Thymus (tissue), 11 donors: ENCODE data around the gene SLC2A9. TPM values are rescaled to one million over a fixed set of nuclear protein-coding genes. Genes with fewer than 3 reads are reported as not detected.

ENCODE experiments used
- DNase-seq, 9 donors: peaks; one replicate each; pipeline ENCODE4 v3.0.0-alpha.2; 2013; ENCODE audit warnings: low spot score in 9 of 9, low read depth in 6 of 9, missing footprints in 1 of 9
- H3K27ac ChIP-seq, 2 donors: one replicate each; pipeline ENCODE4 v1.5.1; 2013; ENCODE audit warnings: control low read depth in 1 of 2, low read depth in 1 of 2, low read length in 1 of 2, mild to moderate bottlenecking in 1 of 2, moderate library complexity in 1 of 2
- H3K27me3 ChIP-seq, 2 donors: one replicate each; pipeline ENCODE4 v1.5.1; 2013; ENCODE audit warnings: low read length in 1 of 2; ENCODE audit not compliant: control insufficient read depth in 2 of 2, insufficient read depth in 1 of 2
- H3K36me3 ChIP-seq, 2 donors: one replicate each; pipeline ENCODE4 v1.5.1; 2013; ENCODE audit warnings: low read length in 1 of 2, mild to moderate bottlenecking in 1 of 2, moderate library complexity in 1 of 2; ENCODE audit not compliant: control insufficient read depth in 2 of 2, insufficient read depth in 2 of 2
- H3K4me1 ChIP-seq, 2 donors: one replicate each; pipeline ENCODE4 v1.5.1; 2013; ENCODE audit warnings: low read length in 2 of 2; ENCODE audit not compliant: control insufficient read depth in 2 of 2, insufficient read depth in 2 of 2
- H3K4me3 ChIP-seq, 2 donors: one replicate each; pipeline ENCODE4 v1.5.1; 2013; ENCODE audit warnings: low read length in 2 of 2, control low read depth in 1 of 2, mild to moderate bottlenecking in 1 of 2
- H3K9me3 ChIP-seq, 2 donors: one replicate each; pipeline ENCODE4 v1.5.1; 2013; ENCODE audit warnings: low read length in 1 of 2, mild to moderate bottlenecking in 1 of 2; ENCODE audit not compliant: control insufficient read depth in 2 of 2, insufficient read depth in 1 of 2
- WGBS: extraction: QIAGEN DNeasy Blood & Tissue Kit; methylation state at CpG from one replicate; pipeline ENCODE4 v1.1.7; 2013; 5-methylcytosine and 5-hydroxymethylcytosine counted together
- polyA plus RNA-seq: library from polyadenylated mRNA; stranded (reverse); fragments of 200-250 nt; gene quantifications from one replicate; pipeline ENCODE4 v1.2.3, GENCODE V29; 2013
- total RNA-seq: library from RNA; stranded (reverse); fragments of 120-200 nt; gene quantifications from one replicate; pipeline ENCODE4 v1.2.4, GENCODE V29; 2013
- donor health status: healthy.

SLC2A9 gene
- total and polyA plus RNA-seq, 2 donors: 3.5 to 8.6 TPM

DNA sequence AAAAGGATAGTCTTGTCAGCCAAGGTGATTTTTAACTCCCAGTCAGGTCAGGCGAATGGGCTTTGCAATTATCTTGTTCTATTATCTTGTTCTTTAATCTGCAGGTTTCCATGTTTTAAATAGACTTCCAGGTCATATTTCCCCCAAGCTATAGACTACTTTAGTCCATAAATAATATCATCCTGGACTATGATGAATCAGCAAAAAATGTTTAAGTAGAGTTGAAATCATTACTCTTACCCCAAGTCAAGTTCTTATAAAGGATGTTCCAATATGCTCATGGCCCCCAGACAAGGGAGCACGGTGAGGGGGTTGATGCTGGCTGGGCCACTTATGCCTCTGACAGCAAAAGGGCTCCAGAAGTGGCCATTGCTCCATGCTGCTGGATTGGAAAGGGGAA is 75.1 kb downstream of the SLC2A9 start:
- Histone ChIP-seq H3K9me3 (no peaks in the 10 kb centered on the region), H3K4me1 (no peaks in the 10 kb centered on the region), H3K4me3 (no peak overlapping the region), H3K36me3 (no peaks in the 10 kb centered on the region), H3K27ac (no peak overlapping the region), H3K27me3 (no peaks in the 10 kb centered on the region)
- DNase-seq: no peak
- WGBS: 99% methylated on average over 2 of the region's 2 CpGs

DNA sequence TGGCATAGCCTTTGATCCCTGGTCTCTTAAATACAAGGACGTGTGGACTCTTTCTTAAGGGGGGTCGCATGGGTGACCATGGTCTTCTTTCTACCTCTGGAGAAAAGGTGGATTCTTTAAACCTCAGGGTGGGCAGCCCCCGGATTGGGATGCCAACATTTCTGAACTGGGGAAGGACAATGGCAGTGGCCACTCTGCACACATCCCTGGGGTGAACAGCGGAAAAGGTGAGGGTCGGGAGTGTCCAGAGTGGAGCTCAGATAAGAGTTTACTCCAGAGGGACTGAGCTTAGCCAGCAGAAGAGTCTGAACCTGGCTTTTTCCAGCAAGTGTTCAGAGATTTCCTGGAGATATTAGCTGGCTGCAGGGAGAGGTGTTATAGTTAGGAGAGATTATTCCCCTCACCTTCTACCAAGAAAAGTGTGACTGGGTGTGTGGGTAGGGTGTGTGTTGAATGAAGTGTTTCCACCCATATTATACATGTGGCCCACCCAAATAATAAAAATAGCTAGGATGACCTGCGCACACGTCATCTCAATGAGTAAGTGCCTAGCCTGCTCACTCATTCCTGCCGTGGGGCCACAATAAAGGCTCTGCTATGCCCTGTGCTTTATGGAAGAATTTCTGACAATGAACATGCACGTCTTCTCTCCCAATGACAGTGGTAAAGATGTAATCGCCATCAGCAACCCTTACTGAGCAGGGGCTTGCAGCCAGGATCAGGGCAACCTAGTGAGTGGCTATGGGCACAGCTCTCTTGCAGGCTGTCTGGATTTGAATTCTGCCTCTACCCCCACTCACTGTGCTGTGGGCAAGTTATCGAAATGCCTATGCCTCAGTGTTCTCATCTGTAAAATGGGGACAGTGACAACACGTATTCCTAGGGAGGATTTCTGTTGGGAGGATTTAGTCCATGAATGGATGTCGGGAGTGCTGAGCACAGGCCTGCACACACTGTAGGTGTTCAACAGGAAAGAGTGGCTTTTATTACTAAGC is 76.6 kb downstream of the SLC2A9 start:
- Histone ChIP-seq H3K4me1 (no peaks in the 10 kb centered on the region), H3K27ac (no peak overlapping the region), H3K27me3 (no peaks in the 10 kb centered on the region), H3K9me3 (no peaks in the 10 kb centered on the region), H3K36me3 (no peaks in the 10 kb centered on the region), H3K4me3 (no peak overlapping the region)
- 96% methylated on average over 13 of the region's 13 CpGs for WGBS
- no peak for DNase-seq

DNA sequence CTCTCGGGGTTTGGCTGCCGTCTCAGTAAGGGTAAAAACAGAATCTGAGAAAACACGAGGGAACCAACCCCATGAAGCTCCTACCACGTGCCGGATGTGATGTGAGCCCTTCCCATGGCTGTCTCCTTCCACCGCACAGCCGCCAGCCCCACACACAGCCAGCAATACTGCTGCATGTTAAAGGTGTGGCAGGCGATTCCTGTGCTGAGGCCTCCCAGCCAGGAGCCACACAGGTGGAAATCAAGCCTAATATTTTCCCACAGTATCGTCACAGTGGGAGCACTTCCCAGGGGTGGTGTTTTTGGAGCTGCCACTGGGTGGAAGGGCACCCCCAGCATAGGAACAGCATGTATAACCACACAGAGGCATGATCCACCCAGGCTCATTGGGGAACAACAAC is 77.5 kb downstream of the SLC2A9 start:
- Histone ChIP-seq H3K4me3 (no peak overlapping the region), H3K4me1 (no peaks in the 10 kb centered on the region), H3K27ac (no peak overlapping the region), H3K36me3 (no peaks in the 10 kb centered on the region), H3K27me3 (no peaks in the 10 kb centered on the region), H3K9me3 (no peaks in the 10 kb centered on the region)
- WGBS: 95% methylated on average over 9 of the region's 9 CpGs
- DNase-seq: no peak

DNA sequence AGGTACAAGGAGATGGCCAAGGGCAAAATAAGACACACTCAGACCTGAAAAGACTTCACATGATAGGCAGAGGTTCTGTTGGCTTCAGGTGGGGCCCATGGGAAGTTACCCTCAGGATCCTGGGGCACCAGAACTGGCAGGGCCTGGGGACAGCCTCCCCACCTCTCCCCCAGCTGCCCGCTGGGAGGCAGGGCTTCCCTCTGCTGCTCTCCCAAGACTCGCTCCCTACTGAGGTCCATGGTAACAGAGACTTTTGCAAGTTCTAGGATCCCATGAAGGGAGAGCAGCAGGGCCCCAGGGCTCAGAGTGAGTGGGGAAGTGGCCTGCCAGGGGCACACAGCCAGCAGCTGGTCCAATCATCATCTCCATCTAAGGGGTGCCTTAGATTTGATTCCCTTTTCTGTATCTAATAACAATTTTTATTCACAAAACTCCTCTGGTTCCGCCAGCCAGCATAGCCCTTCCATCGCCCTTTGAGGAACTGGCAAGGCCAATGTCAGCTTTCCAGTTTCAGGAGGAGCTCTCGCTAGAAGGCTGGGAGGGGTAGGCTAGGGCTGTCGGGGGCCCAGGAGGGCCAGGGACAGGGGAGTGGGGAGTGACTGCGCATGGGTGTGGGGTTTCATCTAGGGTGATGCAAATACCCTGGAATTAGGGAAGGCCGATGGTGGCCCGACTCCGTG is 78.2 kb downstream of the SLC2A9 start:
- no peak overlapping the region for H3K27ac ChIP-seq
- WGBS: 95% methylated on average over 10 of the region's 10 CpGs
- no peak for DNase-seq

DNA sequence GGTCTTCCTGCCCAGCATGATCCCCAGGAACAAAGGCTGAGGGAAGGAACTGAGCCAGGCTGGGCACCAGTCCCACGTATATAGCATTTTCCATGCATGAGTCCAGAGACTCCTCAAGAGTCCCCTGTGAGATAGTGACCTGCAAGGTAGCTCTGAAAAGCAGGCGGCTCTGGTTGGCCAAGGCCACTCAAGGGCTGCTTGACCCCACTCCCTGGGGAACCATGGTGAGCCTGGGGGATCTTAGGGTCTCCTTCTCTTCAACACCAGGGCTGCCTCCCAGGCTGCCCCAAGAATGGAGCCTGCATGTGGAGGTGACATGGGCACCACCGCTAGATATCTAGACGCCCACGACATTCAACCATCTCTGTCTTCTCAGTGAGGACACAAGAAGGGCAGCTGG is 79.2 kb downstream of the SLC2A9 start:
- 97% methylated on average over 5 of the region's 5 CpGs for WGBS
- H3K36me3 ChIP-seq: no peaks in the 10 kb centered on the region

More for the DNA sequence above, 78.2 kb downstream of the SLC2A9 start:
- H3K36me3 ChIP-seq: no peaks in the 10 kb centered on the region
- no peak overlapping the region for H3K4me3 ChIP-seq
- no peaks in the 10 kb centered on the region for H3K4me1 ChIP-seq
- no peaks in the 10 kb centered on the region for H3K27me3 ChIP-seq
- no peaks in the 10 kb centered on the region for H3K9me3 ChIP-seq

DNA sequence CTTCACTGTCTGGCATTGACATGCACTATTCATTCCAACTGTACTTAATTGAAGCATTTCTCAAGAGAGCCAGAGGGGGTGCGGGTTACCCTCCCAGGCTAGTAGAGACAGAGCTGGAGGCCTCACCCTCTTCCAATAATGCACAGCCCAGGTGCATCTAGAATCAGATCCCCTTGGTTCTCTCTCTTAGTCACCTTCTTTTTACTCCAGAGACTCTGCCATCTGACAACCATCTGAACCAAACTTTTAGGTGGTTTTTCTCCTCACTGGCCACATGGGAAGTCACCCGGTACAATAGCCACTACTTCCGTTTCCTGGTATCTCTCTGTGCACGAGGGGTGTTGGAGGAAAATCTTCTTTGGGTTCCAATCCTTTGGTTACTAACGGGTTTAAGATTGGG is 81.3 kb downstream of the SLC2A9 start:
- 97% methylated on average over 5 of the region's 5 CpGs for WGBS
- H3K4me1 ChIP-seq: no peaks in the 10 kb centered on the region

More for the DNA sequence above, 79.2 kb downstream of the SLC2A9 start:
- Histone ChIP-seq H3K4me1 (no peaks in the 10 kb centered on the region), H3K27ac (no peak overlapping the region), H3K4me3 (no peak overlapping the region), H3K9me3 (no peaks in the 10 kb centered on the region), H3K27me3 (no peaks in the 10 kb centered on the region)
- DNase-seq: no peak

DNA sequence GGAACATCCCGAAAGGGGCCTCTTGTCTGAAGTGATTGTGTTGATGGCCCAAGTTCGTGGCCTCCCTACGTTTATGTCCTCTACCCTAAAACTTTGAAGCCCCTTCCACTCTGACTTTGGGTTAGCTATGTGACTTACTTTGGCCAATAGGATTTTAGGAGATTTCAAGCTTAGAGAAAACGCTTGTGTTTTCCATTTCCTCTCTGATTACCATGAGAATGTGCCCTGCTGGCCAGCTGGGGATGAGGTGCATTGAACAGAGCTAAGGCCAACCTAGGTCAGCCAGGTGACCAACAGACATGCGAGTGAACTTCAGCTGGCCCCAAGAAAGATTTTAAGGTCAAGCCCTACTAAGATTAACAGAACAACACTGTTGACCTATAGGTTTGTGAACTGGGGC is 82.4 kb downstream of the SLC2A9 start:
- H3K4me1 ChIP-seq: no peaks in the 10 kb centered on the region
- DNase-seq: no peak
- no peak overlapping the region for H3K4me3 ChIP-seq
- no peaks in the 10 kb centered on the region for H3K27me3 ChIP-seq
- H3K27ac ChIP-seq: no peak overlapping the region
- no peaks in the 10 kb centered on the region for H3K36me3 ChIP-seq
- H3K9me3 ChIP-seq: no peaks in the 10 kb centered on the region
- 96% methylated on average over 5 of the region's 5 CpGs for WGBS

More for the DNA sequence above, 81.3 kb downstream of the SLC2A9 start:
- Histone ChIP-seq H3K27me3 (no peaks in the 10 kb centered on the region), H3K36me3 (no peaks in the 10 kb centered on the region), H3K4me3 (no peak overlapping the region), H3K27ac (no peak overlapping the region), H3K9me3 (no peaks in the 10 kb centered on the region)
- DNase-seq: no peak

DNA sequence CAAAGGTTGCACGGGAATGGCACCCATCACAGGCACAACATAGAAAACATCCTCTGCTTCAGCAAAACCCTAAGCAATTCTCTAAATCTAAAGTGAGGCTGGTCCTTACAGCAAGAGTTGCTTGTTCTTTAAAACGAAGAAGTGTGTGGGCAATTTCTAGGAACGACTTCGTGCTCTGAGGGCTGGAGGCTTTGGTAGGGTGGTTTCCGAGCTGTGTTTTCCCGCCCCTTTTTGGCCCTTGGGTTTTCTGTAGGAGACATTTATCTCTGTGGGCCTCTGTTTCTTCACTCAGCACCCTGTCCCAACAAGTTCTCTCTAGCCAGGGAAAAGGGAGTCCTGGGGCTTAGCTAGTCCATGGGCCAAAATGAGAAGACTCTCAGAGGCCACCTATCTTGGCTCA is 84.2 kb downstream of the SLC2A9 start:
- Histone ChIP-seq H3K9me3 (no peaks in the 10 kb centered on the region), H3K27ac (no peak overlapping the region), H3K36me3 (no peaks in the 10 kb centered on the region), H3K27me3 (no peaks in the 10 kb centered on the region), H3K4me3 (no peak overlapping the region), H3K4me1 (no peaks in the 10 kb centered on the region)
- DNase-seq: no peak
- WGBS: 96% methylated on average over 6 of the region's 6 CpGs

DNA sequence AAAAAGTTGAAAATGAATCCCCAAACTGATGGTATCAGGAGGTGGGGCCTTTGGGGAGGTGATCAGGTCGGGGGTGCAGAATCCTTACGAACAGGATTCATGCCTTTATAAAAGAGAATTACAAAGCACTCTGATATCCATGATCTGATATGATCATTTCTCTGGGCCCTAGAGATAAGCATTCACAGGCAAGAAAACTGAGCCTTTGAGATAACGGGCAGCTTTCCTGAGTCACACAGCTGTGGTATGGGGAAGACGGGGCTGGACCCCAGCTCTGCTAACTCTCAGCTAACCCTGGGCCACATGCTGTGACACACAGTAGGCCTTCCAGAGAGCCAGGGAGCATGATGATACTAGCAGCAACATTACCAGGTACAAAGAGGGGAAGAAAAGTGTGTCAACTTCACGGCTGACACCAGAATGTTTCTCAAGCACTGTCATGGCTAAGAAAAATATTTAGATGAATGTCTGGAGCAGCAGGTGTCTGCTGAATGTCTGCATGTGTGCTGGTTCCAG is 85.1 kb downstream of the SLC2A9 start:
- Histone ChIP-seq H3K27ac (no peak overlapping the region), H3K4me1 (no peaks in the 10 kb centered on the region), H3K4me3 (no peak overlapping the region), H3K27me3 (no peaks in the 10 kb centered on the region), H3K36me3 (no peaks in the 10 kb centered on the region), H3K9me3 (no peaks in the 10 kb centered on the region)
- no peak for DNase-seq
- WGBS: 90% methylated on average over 5 of the region's 5 CpGs
